A549 (cell line): ENCODE data around the gene RXRA. TPM values are rescaled to one million over a fixed set of nuclear protein-coding genes. Genes with fewer than 3 reads are reported as not detected.

Experiments used
- ATAC-seq, 2 experiments: fragments of 200-7000 bp in 1 of 2; fragments of >200 bp in 1 of 2; cut with Nextera tagmentation in 1 of 2; cut with Tn5 transposase in 1 of 2; 3 replicates each; pipeline versions ENCODE4 v1.8.0 to v1.9.1; 2018 to 2020; ENCODE audit warnings: mild to moderate bottlenecking in 1 of 2, moderate library complexity in 1 of 2
- CTCF ChIA-PET: fragments of 300-600 bp; sonication (Branson Sonifier 250); formaldehyde crosslinking; extraction: SDS; loops from one replicate; lab custom pipeline; 2021; ENCODE audit warnings: antibody characterized with exemption, inconsistent platforms; lab: Yijun Ruan, JAX
- POLR2A ChIA-PET: fragments of 350-600 bp; formaldehyde crosslinking; extraction: SDS; loops from one replicate; lab custom pipeline; 2021; ENCODE audit warnings: antibody characterized with exemption, inconsistent platforms; lab: Yijun Ruan, JAX
- DNase-seq, 2 experiments: peaks; one replicate each; pipeline versions ENCODE4 v3.0.0 to v3.0.0-alpha.2; 2011 to 2016; ENCODE audit warnings: low read depth in 1 of 2, low spot score in 1 of 2
- FAIRE-seq: peaks from 2 replicates; lab custom pipeline; 2011; peaks lifted over from hg19 to GRCh38; lab: Jason Lieb, UNC
- H3K27ac ChIP-seq, 2 experiments: fragments of >200 bp; sonication (Bioruptor Twin); formaldehyde crosslinking; 3 replicates each; pipeline ENCODE4 v1.5.1; 2016 to 2017
- H3K4me1 ChIP-seq: fragments of >200 bp; sonication (Bioruptor Twin); formaldehyde crosslinking; 3 replicates; pipeline ENCODE4 v1.6.1; 2016
- H3K4me2 ChIP-seq: fragments of >200 bp; sonication (Bioruptor Twin); formaldehyde crosslinking; 3 replicates; pipeline ENCODE4 v1.6.1; 2016
- H3K4me3 ChIP-seq: fragments of >200 bp; sonication (Bioruptor Twin); formaldehyde crosslinking; 3 replicates; pipeline ENCODE4 v1.5.1; 2016
- H3K9me3 ChIP-seq: fragments of >200 bp; sonication (Bioruptor Twin); formaldehyde crosslinking; 3 replicates; pipeline ENCODE4 v1.6.1; 2016
- BHLHE40 ChIP-seq: IDR thresholded peaks from 2 replicates; pipeline ENCODE4 v1.6.1; 2012; ENCODE audit warnings: low read depth, low read length, inconsistent platforms
- CEBPB ChIP-seq, 2 experiments: fragments of >200 bp in 1 of 2; sonication (Bioruptor Twin) in 1 of 2; formaldehyde crosslinking in 1 of 2; IDR thresholded peaks; 2 replicates each; pipeline ENCODE4 v1.6.1; 2012 to 2016
- CHD2 ChIP-seq: fragments of 150-350 bp; IDR thresholded peaks from 2 replicates; pipeline ENCODE4 v1.6.1; 2014; ENCODE audit warnings: low read length; ENCODE audit not compliant: partially characterized antibody
- EHMT2 ChIP-seq: fragments of 200-600 bp; sonication (generic); IDR thresholded peaks from 2 replicates; pipeline ENCODE4 v1.6.1; 2016; ENCODE audit warnings: antibody characterized with exemption, low read depth, mild to moderate bottlenecking, moderate library complexity
- EP300 ChIP-seq, 2 experiments: fragments of >200 bp; sonication (Bioruptor Twin); formaldehyde crosslinking; IDR thresholded peaks; 2 replicates in 1 of 2; 3 replicates in 1 of 2; pipeline ENCODE4 v1.6.1; 2016 to 2017
- ESRRA ChIP-seq: fragments of 150-350 bp; IDR thresholded peaks from 2 replicates; pipeline ENCODE4 v1.6.1; 2014; ENCODE audit warnings: mild to moderate bottlenecking, low read length, borderline replicate concordance
- FOSB ChIP-seq: fragments of 250-450 bp; sonication (Bioruptor Pico); IDR thresholded peaks from 2 replicates; pipeline ENCODE4 v1.5.0; 2020; ENCODE audit warnings: mild to moderate bottlenecking, moderate library complexity
- FOSL2 ChIP-seq, 2 experiments: fragments of 450-650 bp in 1 of 2; fragments of >200 bp in 1 of 2; sonication (Bioruptor Twin) in 1 of 2; formaldehyde crosslinking; IDR thresholded peaks; 2 replicates each; pipeline versions ENCODE4 v1.5.0 to v1.6.1; 2016 to 2020; ENCODE audit warnings: mild to moderate bottlenecking in 1 of 2, moderate library complexity in 1 of 2
- GATA3 ChIP-seq: IDR thresholded peaks from 2 replicates; pipeline ENCODE4 v1.6.1; 2012; ENCODE audit warnings: borderline replicate concordance
- HDAC2 ChIP-seq: fragments of 200-600 bp; sonication (generic); IDR thresholded peaks from 2 replicates; pipeline ENCODE4 v1.6.1; 2016
- HEYL ChIP-seq: fragments of 250-450 bp; sonication (Bioruptor Pico); IDR thresholded peaks from 2 replicates; pipeline ENCODE4 v1.8.0; 2021; ENCODE audit warnings: mild to moderate bottlenecking, moderate library complexity
- JUNB ChIP-seq: fragments of >200 bp; sonication (Bioruptor Twin); formaldehyde crosslinking; IDR thresholded peaks from 2 replicates; pipeline ENCODE4 v1.6.1; 2016
- KDM1A ChIP-seq: fragments of 200-600 bp; sonication (generic); IDR thresholded peaks from 2 replicates; pipeline ENCODE4 v1.6.1; 2016; ENCODE audit warnings: low read depth, mild to moderate bottlenecking
- KDM5A ChIP-seq: fragments of 200-600 bp; sonication (generic); IDR thresholded peaks from 2 replicates; pipeline ENCODE4 v1.6.1; 2016; ENCODE audit warnings: antibody characterized with exemption, mild to moderate bottlenecking
- MAFK ChIP-seq: fragments of 450-650 bp; IDR thresholded peaks from 2 replicates; pipeline ENCODE4 v1.6.1; 2014; ENCODE audit not compliant: partially characterized antibody
- NFE2L2 ChIP-seq: fragments of 150-350 bp; conservative IDR thresholded peaks from 2 replicates; pipeline ENCODE4 v1.6.1; 2014; ENCODE audit warnings: low read length
- POLR2A ChIP-seq: IDR thresholded peaks from 2 replicates; pipeline ENCODE4 v1.6.1; 2012; ENCODE audit warnings: mild to moderate bottlenecking, low read length
- POLR2AphosphoS2 ChIP-seq: conservative IDR thresholded peaks from 2 replicates; pipeline ENCODE4 v1.6.1; 2012; ENCODE audit warnings: low read length, improper control_type of control experiment, inconsistent platforms
- RARB ChIP-seq: fragments of 250-450 bp; sonication (Bioruptor Pico); IDR thresholded peaks from 2 replicates; pipeline ENCODE4 v1.8.0; 2021; ENCODE audit warnings: mild to moderate bottlenecking, moderate library complexity
- RCOR1 ChIP-seq: fragments of 150-350 bp; IDR thresholded peaks from 2 replicates; pipeline ENCODE4 v1.6.1; 2014; ENCODE audit warnings: antibody characterized with exemption, low read length, low read depth
- RFX5 ChIP-seq: fragments of 450-650 bp; IDR thresholded peaks from 2 replicates; pipeline ENCODE4 v1.7.1; 2014; ENCODE audit warnings: antibody characterized with exemption, mild to moderate bottlenecking, moderate library complexity
- SREBF2 ChIP-seq: fragments of 450-650 bp; IDR thresholded peaks from 2 replicates; pipeline ENCODE4 v1.6.1; 2014; ENCODE audit warnings: mild to moderate bottlenecking, moderate library complexity
- WGBS: methylation state at CpG from one replicate; pipeline ENCODE4 v1.1.6; 2017; ENCODE audit errors: missing lambda C conversion rate; 5-methylcytosine and 5-hydroxymethylcytosine counted together
- polyA plus RNA-seq, 4 experiments: library from polyadenylated mRNA; depleted of rRNA in 3 of 4; stranded (reverse); fragments of >200 nt; fragmentation: RNase III in 1 of 4; extraction: RNeasy Plus Mini Kit Qiagen cat#74134 plus additional on column Dnase treatment in 1 of 4; gene quantifications; 2 replicates in 3 of 4; 3 replicates in 1 of 4; pipeline ENCODE4 v1.2.3, GENCODE V29; 2011 to 2017
- TF ChIP-seq, protein P1 (sequence below): fragments of 150-350 bp; IDR thresholded peaks from 2 replicates; pipeline ENCODE4 v1.6.1; 2014; ENCODE audit warnings: low read depth, mild to moderate bottlenecking, low read length
- TF ChIP-seq, protein P2 (sequence below): IDR thresholded peaks from 2 replicates; pipeline ENCODE4 v1.6.1; 2012
- TF ChIP-seq, protein P3 (sequence below): fragments of >200 bp; sonication (Bioruptor Twin); formaldehyde crosslinking; IDR thresholded peaks from 3 replicates; pipeline ENCODE4 v1.6.1; 2016
- TF ChIP-seq, protein P4 (sequence below): fragments of 250-450 bp; sonication (Bioruptor Pico); IDR thresholded peaks from 2 replicates; pipeline ENCODE4 v1.5.0; 2020; ENCODE audit warnings: low read depth, mild to moderate bottlenecking, moderate library complexity
- TF ChIP-seq, protein P5 (sequence below): fragments of >200 bp; sonication (Bioruptor Twin); formaldehyde crosslinking; IDR thresholded peaks from 2 replicates; pipeline ENCODE4 v1.6.1; 2016
- TF ChIP-seq, protein P6 (sequence below): fragments of >200 bp; sonication (Bioruptor Twin); formaldehyde crosslinking; IDR thresholded peaks from 3 replicates; pipeline ENCODE4 v1.5.1; 2016

RXRA gene
- polyA plus RNA-seq, 2 of the 4 experiments (the other 2 are of a cell fraction): 6.6 to 23.9 TPM

DNA sequence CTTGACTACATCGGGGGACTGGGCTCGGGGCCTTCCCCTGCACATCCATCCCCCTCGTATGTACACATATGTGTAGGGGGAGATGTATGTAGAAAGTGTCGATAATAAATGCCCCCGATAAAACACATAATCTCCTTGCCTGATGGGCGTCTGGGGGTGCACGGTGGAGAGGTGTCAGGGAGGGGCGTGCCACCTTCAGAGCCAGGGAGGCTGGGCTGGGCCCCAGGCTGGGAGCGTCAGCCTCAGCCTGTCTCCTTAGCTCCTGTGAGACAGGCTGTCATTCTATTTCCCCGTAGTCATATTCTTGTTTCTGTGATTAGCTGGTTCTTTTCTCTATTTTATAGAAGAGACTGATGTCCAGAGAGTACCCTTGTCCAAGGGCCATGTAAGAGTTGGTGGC is 4.7 kb upstream of the RXRA start:
- WGBS: 72% methylated on average over 10 of the region's 10 CpGs
- H3K4me2 ChIP-seq: no peak overlapping the region
- H3K9me3 ChIP-seq: no peaks in the 10 kb centered on the region
- no peak for DNase-seq
- no peak overlapping the region for H3K4me3 ChIP-seq
- TF ChIP-seq FOSL2 (IDR thresholded peaks at IDR 0.05): no peak
- TF ChIP-seq FOSL2 (CRISPR knock-in tag; IDR thresholded peaks at IDR 0.05): no peak
- TF ChIP-seq EHMT2: no peak
- TF ChIP-seq CHD2: no peak
- TF ChIP-seq JUNB: no peak
- no peak for TF ChIP-seq SREBF2
- no peak for TF ChIP-seq MAFK
- TF ChIP-seq, protein P1, sequence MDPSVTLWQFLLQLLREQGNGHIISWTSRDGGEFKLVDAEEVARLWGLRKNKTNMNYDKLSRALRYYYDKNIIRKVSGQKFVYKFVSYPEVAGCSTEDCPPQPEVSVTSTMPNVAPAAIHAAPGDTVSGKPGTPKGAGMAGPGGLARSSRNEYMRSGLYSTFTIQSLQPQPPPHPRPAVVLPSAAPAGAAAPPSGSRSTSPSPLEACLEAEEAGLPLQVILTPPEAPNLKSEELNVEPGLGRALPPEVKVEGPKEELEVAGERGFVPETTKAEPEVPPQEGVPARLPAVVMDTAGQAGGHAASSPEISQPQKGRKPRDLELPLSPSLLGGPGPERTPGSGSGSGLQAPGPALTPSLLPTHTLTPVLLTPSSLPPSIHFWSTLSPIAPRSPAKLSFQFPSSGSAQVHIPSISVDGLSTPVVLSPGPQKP: no peak
- no peak for TF ChIP-seq HEYL (CRISPR knock-in tag)
- TF ChIP-seq EP300 (IDR thresholded peaks at IDR 0.05): no peak
- TF ChIP-seq, protein P2, sequence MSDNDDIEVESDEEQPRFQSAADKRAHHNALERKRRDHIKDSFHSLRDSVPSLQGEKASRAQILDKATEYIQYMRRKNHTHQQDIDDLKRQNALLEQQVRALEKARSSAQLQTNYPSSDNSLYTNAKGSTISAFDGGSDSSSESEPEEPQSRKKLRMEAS: no peak
- TF ChIP-seq, protein P3, sequence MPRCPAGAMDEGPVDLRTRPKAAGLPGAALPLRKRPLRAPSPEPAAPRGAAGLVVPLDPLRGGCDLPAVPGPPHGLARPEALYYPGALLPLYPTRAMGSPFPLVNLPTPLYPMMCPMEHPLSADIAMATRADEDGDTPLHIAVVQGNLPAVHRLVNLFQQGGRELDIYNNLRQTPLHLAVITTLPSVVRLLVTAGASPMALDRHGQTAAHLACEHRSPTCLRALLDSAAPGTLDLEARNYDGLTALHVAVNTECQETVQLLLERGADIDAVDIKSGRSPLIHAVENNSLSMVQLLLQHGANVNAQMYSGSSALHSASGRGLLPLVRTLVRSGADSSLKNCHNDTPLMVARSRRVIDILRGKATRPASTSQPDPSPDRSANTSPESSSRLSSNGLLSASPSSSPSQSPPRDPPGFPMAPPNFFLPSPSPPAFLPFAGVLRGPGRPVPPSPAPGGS: no peak
- TF ChIP-seq RCOR1: no peak
- TF ChIP-seq, protein P4, sequence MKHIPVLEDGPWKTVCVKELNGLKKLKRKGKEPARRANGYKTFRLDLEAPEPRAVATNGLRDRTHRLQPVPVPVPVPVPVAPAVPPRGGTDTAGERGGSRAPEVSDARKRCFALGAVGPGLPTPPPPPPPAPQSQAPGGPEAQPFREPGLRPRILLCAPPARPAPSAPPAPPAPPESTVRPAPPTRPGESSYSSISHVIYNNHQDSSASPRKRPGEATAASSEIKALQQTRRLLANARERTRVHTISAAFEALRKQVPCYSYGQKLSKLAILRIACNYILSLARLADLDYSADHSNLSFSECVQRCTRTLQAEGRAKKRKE (CRISPR knock-in tag): no peak
- TF ChIP-seq BHLHE40: no peak
- TF ChIP-seq KDM1A: no peak
- ChIA-PET CTCF (interaction anchor here (1.3 to 2.0 kb wide), 3 partner anchors 28 to 59 kb away, joined by 4 to 7 read pairs (median 6); no protein-coding TSS in a partner anchor), POLR2A (no interaction called here)
- ATAC-seq: no peak
- no peak for FAIRE-seq
- H3K27ac ChIP-seq: no peak overlapping the region
- H3K4me1 ChIP-seq: peaks cover 27% of the 10 kb centered on the region

DNA sequence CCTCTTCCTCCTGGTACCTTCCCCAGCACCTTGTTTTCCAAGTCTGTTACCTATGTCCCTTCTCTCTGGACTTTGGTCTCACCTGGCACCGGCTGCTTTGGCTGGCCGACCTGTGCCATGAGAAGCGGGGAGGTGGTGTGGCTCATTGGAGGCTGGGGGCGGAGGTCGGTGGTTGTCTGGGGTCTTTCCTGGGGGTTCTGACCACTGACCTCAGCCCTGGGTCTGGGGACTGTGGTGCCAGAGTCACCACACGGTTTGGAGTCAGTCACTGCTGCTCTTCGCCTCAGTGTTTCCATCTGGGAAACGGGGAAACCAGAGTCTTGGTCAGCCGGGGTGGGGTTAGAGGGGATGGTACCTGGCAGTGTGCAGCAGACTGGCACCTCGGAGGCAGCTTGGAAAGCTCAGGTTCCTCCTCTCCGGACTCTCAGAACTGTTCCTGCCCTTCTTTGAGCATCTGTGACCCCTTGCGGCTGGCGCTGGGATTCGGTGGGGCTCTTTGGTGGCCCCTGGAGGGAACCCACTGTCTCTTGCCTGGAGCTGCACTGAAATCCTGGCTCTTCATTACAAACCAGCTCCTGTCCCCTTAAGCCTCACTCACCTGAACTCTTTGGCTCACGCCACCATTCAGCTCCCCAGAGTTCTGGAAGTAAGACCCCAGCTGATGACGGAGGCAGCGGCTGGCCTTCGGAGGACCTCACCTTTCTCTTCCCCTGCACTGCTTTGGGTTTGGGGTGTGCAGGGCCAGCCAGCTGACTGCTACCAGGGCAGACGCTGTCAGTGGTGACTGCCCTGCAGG is 4.1 kb upstream of the RXRA start:
- no peak for TF ChIP-seq ESRRA
- no peak for TF ChIP-seq EP300 (IDR thresholded peaks at IDR 0.05)
- TF ChIP-seq KDM5A: no peak
- no peak for FAIRE-seq

DNA sequence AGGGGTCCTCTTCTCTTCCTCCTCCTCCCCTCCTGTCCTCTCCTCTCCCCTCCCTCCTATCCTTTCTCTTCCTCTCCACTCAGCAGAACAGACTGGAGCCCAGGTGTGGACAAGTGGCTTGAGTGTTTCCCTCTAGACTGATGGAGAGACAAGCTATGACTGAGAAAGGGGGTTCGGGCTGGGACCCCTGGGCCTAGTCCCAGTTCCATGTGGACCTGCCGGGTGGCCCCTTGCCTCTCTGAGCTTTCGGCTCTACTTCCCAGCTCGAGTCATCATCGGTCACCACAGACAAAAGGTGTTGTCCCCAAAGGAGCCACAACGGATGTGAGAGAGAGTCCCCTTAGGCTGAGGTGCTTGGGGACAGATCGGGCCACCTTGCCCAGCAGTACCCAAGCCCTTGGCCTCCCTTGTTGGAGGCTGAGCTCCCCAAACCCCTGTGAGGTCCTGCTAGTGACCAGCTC is 3.4 kb upstream of the RXRA start:
- peaks cover 27% of the 10 kb centered on the region for H3K4me1 ChIP-seq
- no peak overlapping the region for H3K4me2 ChIP-seq
- POLR2A ChIA-PET: no interaction called here
- no peak for ATAC-seq
- FAIRE-seq: no peak
- no peaks in the 10 kb centered on the region for H3K9me3 ChIP-seq
- WGBS: 88% methylated on average over 6 of the region's 7 CpGs
- H3K27ac ChIP-seq: 0 out of 6 replicates have a peak overlapping the region, but pooled peaks of 1 of the 2 experiments have one; percentile 14
- CTCF ChIA-PET: interaction anchor here (0.9 to 2.7 kb wide), 5 partner anchors 16 to 152 kb away, joined by 3 to 7 read pairs (median 6); no protein-coding TSS in a partner anchor
- H3K4me3 ChIP-seq: no peak overlapping the region
- no peak for DNase-seq
- TF ChIP-seq HDAC2: no peak
- no peak for TF ChIP-seq CEBPB (IDR thresholded peaks at IDR 0.05)
- TF ChIP-seq, protein P3: no peak
- TF ChIP-seq POLR2A: no peak
- TF ChIP-seq, protein P5, sequence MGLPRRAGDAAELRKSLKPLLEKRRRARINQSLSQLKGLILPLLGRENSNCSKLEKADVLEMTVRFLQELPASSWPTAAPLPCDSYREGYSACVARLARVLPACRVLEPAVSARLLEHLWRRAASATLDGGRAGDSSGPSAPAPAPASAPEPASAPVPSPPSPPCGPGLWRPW: no peak
- no peak for TF ChIP-seq RFX5
- TF ChIP-seq KDM5A: no peak
- TF ChIP-seq, protein P6, sequence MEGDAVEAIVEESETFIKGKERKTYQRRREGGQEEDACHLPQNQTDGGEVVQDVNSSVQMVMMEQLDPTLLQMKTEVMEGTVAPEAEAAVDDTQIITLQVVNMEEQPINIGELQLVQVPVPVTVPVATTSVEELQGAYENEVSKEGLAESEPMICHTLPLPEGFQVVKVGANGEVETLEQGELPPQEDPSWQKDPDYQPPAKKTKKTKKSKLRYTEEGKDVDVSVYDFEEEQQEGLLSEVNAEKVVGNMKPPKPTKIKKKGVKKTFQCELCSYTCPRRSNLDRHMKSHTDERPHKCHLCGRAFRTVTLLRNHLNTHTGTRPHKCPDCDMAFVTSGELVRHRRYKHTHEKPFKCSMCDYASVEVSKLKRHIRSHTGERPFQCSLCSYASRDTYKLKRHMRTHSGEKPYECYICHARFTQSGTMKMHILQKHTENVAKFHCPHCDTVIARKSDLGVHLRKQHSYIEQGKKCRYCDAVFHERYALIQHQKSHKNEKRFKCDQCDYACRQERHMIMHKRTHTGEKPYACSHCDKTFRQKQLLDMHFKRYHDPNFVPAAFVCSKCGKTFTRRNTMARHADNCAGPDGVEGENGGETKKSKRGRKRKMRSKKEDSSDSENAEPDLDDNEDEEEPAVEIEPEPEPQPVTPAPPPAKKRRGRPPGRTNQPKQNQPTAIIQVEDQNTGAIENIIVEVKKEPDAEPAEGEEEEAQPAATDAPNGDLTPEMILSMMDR: no peak
- no peak for TF ChIP-seq NFE2L2
- TF ChIP-seq RARB (CRISPR knock-in tag): no peak
- TF ChIP-seq GATA3: no peak
- TF ChIP-seq POLR2AphosphoS2: no peak
- TF ChIP-seq FOSB: no peak
- no peak for TF ChIP-seq CHD2

More for the DNA sequence above, 4.1 kb upstream of the RXRA start:
- CTCF ChIA-PET: interaction anchor here (0.9 to 1.7 kb wide), 4 partner anchors 23 to 151 kb away, joined by 4 to 7 read pairs (median 6); no protein-coding TSS in a partner anchor
- H3K4me3 ChIP-seq: no peak overlapping the region
- POLR2A ChIA-PET: no interaction called here
- DNase-seq: no peak
- H3K4me1 ChIP-seq: peaks cover 27% of the 10 kb centered on the region
- no peak for ATAC-seq
- H3K4me2 ChIP-seq: no peak overlapping the region
- 87% methylated on average over 18 of the region's 19 CpGs for WGBS
- no peak overlapping the region for H3K27ac ChIP-seq
- H3K9me3 ChIP-seq: no peaks in the 10 kb centered on the region
